ENCODE results near the gene SLCO2A1. TPM values are rescaled to one million over a fixed set of nuclear protein-coding genes. Genes with fewer than 3 reads are reported as not detected.

SLCO2A1 gene
- total RNA-seq, 2 donors from 2014 or later, result 7.0 to 17.5 TPM

DNA sequence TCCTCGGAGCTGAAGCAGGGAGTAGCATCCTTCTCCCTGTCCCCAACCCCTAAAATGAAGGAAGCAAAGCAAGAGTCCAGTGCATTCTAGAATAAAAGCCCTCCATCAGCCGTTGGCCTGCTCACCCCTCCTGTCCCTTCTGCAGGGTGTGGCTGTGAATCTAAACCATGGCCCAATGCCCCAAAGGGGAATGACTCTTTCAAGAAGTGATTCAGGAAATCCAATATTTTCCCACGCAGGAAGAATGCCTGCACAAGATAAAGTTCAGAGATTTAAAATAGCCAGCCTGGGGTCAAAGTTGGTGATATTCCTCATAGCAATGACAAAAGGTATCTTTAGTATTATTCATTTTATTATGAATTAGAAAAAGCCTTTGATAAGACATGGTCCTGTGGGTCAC, 38.5 kb downstream of the SLCO2A1 start:
- H3K9me3 ChIP-seq, result no peaks in the 10 kb centered on the region
- no peak overlapping the region for H3K4me3 ChIP-seq
- H3K27ac ChIP-seq, result no peak overlapping the region
- no peak for DNase-seq
- 55 to 64% methylated on average over 3 of the region's 3 CpGs for WGBS, 2 donors
- no peaks in the 10 kb centered on the region for H3K27me3 ChIP-seq
- TF ChIP-seq, protein P1, sequence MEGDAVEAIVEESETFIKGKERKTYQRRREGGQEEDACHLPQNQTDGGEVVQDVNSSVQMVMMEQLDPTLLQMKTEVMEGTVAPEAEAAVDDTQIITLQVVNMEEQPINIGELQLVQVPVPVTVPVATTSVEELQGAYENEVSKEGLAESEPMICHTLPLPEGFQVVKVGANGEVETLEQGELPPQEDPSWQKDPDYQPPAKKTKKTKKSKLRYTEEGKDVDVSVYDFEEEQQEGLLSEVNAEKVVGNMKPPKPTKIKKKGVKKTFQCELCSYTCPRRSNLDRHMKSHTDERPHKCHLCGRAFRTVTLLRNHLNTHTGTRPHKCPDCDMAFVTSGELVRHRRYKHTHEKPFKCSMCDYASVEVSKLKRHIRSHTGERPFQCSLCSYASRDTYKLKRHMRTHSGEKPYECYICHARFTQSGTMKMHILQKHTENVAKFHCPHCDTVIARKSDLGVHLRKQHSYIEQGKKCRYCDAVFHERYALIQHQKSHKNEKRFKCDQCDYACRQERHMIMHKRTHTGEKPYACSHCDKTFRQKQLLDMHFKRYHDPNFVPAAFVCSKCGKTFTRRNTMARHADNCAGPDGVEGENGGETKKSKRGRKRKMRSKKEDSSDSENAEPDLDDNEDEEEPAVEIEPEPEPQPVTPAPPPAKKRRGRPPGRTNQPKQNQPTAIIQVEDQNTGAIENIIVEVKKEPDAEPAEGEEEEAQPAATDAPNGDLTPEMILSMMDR (IDR thresholded peaks at IDR 0.05), result no peak
- no peak for TF ChIP-seq POLR2A (IDR thresholded peaks at IDR 0.05)
- intact Hi-C loops (cut with DNase I), result no loop called here
- no peaks in the 10 kb centered on the region for H3K4me1 ChIP-seq
- ATAC-seq, result no peak
- H3K36me3 ChIP-seq (replicated peaks in 1 of 2; ENCODE audit: insufficient read depth in 1 of 2, low read depth in 2 of 2), result no peaks in the 10 kb centered on the region

DNA sequence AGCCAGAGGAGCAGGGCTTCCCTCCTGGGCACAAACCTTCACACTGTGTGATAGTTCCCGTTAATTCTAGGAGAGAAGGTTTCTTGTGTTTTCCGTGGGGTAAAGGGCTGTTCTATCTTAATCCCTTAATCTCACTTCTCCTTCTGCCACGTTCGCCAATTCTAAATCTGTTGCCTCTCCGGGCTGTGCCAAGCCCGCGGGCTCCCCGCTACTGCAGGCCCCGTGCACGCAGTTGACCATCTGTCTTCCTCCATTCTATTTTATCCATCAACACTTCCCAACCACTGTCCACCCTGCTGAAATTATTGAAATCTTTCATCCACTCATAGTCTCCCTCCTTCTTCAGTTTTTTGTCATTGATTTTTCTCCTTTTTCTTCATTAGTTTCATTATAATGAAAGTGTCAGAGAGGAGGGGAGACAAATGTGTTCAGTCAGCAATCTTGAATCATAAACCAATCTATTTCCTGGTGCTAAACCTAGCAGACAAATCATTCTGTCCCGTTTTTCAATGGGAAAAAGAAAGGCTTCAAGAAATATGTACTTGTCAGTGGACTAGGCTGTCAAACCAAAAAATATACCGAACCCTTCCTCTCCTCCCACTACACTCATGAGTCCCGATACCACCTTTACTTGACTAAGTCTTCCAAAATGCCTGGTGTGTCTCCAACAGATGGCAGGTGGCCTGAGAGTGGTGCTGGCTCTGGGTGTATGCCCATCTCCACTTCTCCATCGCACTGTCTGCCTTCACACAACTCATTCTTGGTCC, 39.6 kb downstream of the SLCO2A1 start:
- no peaks in the 10 kb centered on the region for H3K4me1 ChIP-seq
- H3K27ac ChIP-seq, result no peak overlapping the region
- 76 to 80% methylated on average over 14 of the region's 14 CpGs for WGBS, 2 donors
- intact Hi-C loops (cut with DNase I), result no loop called here
- H3K36me3 ChIP-seq (replicated peaks in 1 of 2; ENCODE audit: insufficient read depth in 1 of 2, low read depth in 2 of 2), result no peaks in the 10 kb centered on the region
- ATAC-seq, result no peak
- no peak overlapping the region for H3K4me3 ChIP-seq
- no peaks in the 10 kb centered on the region for H3K9me3 ChIP-seq
- TF ChIP-seq, protein P1 (IDR thresholded peaks at IDR 0.05), result no peak
- TF ChIP-seq POLR2A (IDR thresholded peaks at IDR 0.05), result no peak
- no peak for DNase-seq
- H3K27me3 ChIP-seq, result no peaks in the 10 kb centered on the region

DNA sequence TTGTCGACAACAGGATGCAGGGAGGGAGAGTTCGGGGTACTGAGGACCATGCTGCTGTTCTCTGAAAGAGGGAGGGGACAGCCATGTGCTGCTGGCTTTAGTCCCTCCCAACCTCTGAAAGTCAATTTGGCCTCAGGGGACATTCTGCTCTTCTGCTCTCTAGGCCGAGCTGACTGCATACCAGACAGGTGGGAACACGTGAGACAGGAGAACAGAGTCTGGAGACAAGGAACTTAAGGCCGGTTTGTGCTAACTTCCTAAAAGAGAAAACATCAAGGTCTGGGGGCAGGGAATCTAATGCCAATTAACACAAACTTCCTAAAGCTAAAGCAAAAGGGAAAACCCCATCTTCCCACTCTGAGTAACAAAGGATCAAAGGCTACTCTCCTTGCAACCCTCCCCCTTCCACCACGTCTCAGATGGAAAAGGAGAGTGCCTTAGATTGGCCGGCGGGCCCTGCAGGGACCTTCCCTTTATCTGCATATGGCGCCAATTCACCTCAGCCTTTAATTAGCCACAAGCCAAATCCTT, 41.0 kb downstream of the SLCO2A1 start:
- Histone ChIP-seq H3K27me3 (no peaks in the 10 kb centered on the region), H3K36me3 (replicated peaks in 1 of 2; ENCODE audit: insufficient read depth in 1 of 2, low read depth in 2 of 2) (no peaks in the 10 kb centered on the region), H3K27ac (no peak overlapping the region), H3K4me3 (no peak overlapping the region), H3K9me3 (no peaks in the 10 kb centered on the region), H3K4me1 (no peaks in the 10 kb centered on the region)
- ATAC-seq (no peak), DNase-seq (no peak)
- WGBS, 2 donors, result 75 to 82% methylated on average over 9 of the region's 9 CpGs
- no peak for TF ChIP-seq POLR2A (IDR thresholded peaks at IDR 0.05)
- TF ChIP-seq, protein P1 (IDR thresholded peaks at IDR 0.05), result no peak
- intact Hi-C loops (cut with DNase I), result no loop called here

DNA sequence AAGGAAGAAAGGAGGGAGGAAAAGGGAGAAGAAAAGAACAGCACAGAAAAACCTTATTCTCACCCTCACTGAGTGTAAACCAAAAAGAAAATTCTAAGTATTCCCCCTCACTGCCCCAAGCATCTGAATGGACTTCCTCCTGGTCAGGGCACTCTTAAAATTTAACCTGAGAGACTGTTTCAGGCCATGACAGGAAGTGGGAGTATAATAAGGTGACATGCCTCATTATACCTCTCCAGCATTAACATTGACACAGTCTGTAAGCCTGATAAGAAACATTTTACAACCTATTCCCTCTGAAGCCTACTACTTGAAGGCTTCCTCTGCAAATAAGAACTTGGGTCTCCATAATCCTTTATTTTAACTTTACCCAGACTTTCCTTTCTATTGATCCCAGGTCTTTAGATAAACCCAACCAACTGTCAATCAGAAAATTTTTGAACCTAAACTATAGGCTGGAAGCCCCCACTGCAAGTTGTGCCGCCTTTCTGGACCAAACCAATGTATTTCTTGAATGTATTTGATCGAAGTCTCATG, 41.7 kb downstream of the SLCO2A1 start:
- no peaks in the 10 kb centered on the region for H3K36me3 ChIP-seq (replicated peaks in 1 of 2; ENCODE audit: insufficient read depth in 1 of 2, low read depth in 2 of 2)
- intact Hi-C loops (cut with DNase I), result no loop called here
- 74 to 89% methylated on average over 2 of the region's 2 CpGs for WGBS, 2 donors
- no peaks in the 10 kb centered on the region for H3K27me3 ChIP-seq
- no peak for TF ChIP-seq POLR2A (IDR thresholded peaks at IDR 0.05)
- TF ChIP-seq, protein P1 (IDR thresholded peaks at IDR 0.05), result no peak
- H3K27ac ChIP-seq, result no peak overlapping the region
- no peaks in the 10 kb centered on the region for H3K4me1 ChIP-seq
- no peaks in the 10 kb centered on the region for H3K9me3 ChIP-seq
- DNase-seq (no peak), ATAC-seq (no peak)
- no peak overlapping the region for H3K4me3 ChIP-seq

All from body of pancreas (tissue), 4 donors.